HG02840 (cell line): ENCODE measurements around the gene POU2F3.
A peak's percentile ranks its signal among the peaks of the same experiment; 100 is the strongest.

Source experiments
- ATAC-seq: cut with Tn5 transposase; IDR thresholded peaks from one replicate; pipeline ENCODE4 v1.9.1; 2021; ENCODE audit warnings: mild to moderate bottlenecking, moderate library complexity, moderate number of reproducible peaks; ENCODE audit not compliant: unreplicated experiment, low FRiP score

The POU2F3 gene

GRCh38 chr11:120209746-120210625, 30.0 kb upstream of the POU2F3 start:
- ATAC-seq = no peak

- ATAC-seq = peak; percentile 86
Measured at GRCh38 chr11:120210626-120211521, 29.1 kb upstream of the POU2F3 start, which contains the start of gene OAF. OAF (plus strand) TSS chr11:120211032; CDS start chr11:120211280, 248 bp downstream.

GRCh38 chr11:120211522-120212258, 28.2 kb upstream of the POU2F3 start:
- no peak for ATAC-seq

- no peak for ATAC-seq
Measured at GRCh38 chr11:120212259-120212878, 27.6 kb upstream of the POU2F3 start.

- ATAC-seq = no peak
Measured at GRCh38 chr11:120212926-120213325, 27.0 kb upstream of the POU2F3 start.

- ATAC-seq = no peak
Measured at GRCh38 chr11:120214581-120214980, 25.4 kb upstream of the POU2F3 start.

- no peak for ATAC-seq
Measured at GRCh38 chr11:120215634-120216033, 24.3 kb upstream of the POU2F3 start.

GRCh38 chr11:120216426-120217102, 23.4 kb upstream of the POU2F3 start:
- ATAC-seq = no peak

GRCh38 chr11:120217526-120217925, 22.4 kb upstream of the POU2F3 start:
- ATAC-seq = no peak

GRCh38 chr11:120217941-120218694, 21.8 kb upstream of the POU2F3 start:
- ATAC-seq = no peak

- no peak for ATAC-seq
Measured at GRCh38 chr11:120218695-120219033, 21.3 kb upstream of the POU2F3 start.

- no peak for ATAC-seq
Measured at GRCh38 chr11:120219232-120219937, 20.6 kb upstream of the POU2F3 start.

- ATAC-seq = no peak
Measured at GRCh38 chr11:120219938-120220746, 19.8 kb upstream of the POU2F3 start.

- ATAC-seq = no peak
Measured at GRCh38 chr11:120220747-120221037, 19.2 kb upstream of the POU2F3 start.

GRCh38 chr11:120221115-120221752, 18.7 kb upstream of the POU2F3 start:
- no peak for ATAC-seq

- no peak for ATAC-seq
Measured at GRCh38 chr11:120222916-120223315, 17.0 kb upstream of the POU2F3 start.

- ATAC-seq = no peak
Measured at GRCh38 chr11:120223793-120224192, 16.1 kb upstream of the POU2F3 start.
